Endometrium (tissue), 2 donors: ENCODE measurements around the gene TM2D3.
"Not testable (repeated sequence)": the region's sequence is repeated elsewhere in the genome, so short reads cannot be mapped to it uniquely, and the experiment has no call there.

Experiments used
- FAIRE-seq: peaks from 2 replicates; lab custom pipeline; 2012; peaks lifted over from hg19 to GRCh38; lab: Jason Lieb, UNC
- donor health status: control.
- donor health status: control.

The TM2D3 gene

DNA sequence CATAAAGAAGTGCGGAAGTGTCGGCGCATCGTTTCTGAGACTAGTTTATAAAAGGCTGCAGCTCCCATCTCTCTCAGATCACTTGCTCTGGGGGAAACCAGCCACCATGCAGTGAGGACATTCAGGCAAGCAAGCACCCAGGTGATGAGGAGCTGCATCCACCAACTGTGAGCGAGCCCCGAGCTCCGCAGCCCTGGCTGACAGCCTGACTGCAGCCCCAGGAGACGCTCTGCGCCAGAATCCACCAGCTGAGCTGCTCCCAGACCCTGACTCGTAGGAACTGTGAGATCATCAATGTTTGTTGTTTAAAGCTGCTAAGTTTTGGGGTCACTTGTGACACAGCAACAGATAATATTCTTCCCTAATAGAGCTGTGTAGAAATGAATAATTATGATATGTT lies 5.0 kb upstream of the TM2D3 start:
- FAIRE-seq: no peak

DNA sequence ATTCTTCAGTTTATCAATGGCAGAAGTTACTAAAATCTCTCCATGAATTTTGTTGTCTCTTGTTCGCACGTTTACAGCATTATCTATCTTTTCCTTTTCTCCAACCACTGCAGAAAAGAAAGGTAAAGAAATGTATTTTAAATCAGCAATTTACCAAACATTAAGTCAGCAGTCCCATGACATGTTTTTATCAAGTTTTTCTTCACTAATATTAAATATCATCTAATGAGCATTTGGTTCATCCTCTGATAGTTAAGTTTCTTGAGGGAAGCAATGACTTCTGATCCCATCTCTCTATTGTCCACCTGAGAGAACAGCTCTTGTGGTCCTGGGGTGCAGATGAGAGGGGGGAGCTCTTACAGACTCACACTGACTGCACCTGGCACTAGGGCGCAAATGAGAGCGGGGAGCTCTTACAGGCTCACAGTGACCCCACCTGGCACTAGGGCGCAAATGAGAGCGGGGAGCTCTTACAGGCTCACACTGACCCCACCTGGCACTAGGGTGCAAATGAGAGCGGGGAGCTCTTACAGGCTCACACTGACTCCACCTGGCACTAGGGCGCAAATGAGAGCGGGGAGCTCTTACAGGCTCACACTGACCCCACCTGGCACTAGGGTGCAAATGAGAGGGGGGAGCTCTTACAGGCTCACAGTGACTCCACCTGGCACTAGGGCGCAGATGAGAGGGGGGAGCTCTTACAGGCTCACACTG lies 2.6 kb upstream of the TM2D3 start:
- not testable (repeated sequence) for FAIRE-seq

DNA sequence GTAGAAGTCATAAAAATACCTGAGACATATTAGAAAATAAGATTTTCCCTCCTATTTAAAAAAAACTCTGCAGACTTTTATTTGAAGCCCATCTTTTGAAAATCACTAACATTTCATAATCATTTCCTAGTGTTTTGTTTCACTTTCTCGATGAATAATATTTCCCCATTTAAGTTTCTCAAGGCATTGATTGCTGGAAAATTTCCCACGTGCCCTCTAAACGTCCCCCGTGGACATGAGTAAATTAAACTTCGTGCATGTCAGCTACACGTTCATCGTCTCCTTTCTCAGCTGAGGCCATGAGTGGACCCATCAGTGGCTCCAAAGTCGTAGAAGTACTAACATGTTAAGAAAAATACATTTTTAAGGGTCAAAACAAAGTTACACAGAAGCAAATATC lies 2.0 kb upstream of the TM2D3 start:
- no peak for FAIRE-seq

DNA sequence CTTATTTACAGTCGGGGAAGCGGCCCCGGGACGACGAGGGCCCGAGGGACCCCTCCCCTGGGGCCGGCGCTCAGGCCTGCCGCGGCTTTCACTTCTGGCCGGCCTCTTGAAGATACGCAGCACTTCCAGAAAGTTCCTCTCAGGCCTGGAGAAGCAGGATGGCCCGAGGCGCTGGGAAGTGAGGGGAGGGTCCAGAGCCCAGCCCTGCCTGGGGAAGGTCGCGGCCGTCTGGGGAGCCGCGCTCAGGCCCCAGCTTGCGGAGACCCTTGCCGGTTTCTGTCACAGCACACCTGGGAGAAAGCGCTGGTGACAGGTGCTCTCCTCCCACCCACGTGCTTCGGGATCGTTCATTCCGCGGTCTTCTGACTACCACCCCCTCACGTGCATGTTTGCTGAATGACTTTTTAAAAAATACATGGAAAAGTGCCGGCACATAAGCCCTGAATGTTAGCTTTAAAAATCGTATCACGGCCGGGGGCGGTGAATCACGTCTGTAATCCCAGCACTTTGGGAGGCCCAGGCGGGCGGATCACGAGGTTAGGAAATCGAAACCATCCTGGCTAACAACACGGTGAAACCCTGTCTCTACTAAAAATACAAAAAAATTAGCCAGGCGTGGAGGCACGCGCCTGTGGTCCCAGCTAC lies 727 bp upstream of the TM2D3 start:
- no peak for FAIRE-seq

DNA sequence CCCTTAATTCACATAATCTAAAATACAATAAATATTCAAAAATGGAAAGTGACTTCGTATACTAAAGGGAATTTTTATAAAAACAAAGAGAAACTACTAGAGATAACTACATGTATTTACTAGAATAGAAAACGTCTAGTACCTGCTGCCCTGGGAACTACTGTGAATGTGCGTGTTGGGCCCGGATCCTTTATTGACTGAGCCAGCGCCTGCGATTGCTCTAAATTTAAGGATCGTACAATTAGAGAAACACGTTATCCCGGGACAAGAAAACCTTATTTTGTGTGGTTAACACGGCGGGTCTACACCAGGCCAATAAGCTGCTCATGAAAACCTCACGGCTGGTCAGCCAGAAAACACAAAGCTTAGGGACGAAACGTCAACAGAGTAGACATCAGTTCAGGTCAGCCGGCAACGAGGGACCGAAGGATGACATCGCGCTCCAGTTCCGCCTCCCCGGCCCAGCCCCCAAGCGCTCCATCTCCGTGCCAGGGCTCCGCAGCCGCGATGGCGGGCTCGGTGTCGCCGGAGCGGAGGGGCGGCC lies 555 bp downstream of the TM2D3 start:
- no peak for FAIRE-seq

DNA sequence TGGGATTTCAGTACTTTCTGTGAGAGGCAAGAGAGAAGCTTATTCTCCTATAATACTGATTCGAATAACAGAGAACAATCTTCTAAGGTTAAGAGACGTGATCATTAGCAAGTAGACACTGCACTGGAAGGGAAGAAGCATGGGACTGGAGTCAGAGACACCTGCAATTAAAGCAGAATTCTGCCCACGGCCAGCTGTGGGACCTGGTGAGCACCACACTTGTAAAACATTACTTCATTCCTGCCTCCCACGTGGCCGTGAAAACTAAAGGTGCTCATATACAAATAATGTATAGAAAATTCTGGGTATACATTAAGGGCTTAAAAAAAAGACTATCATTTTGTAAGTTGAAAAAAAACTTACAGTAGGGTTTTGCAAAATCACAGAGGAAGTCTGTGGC lies 2.0 kb downstream of the TM2D3 start:
- no peak for FAIRE-seq

DNA sequence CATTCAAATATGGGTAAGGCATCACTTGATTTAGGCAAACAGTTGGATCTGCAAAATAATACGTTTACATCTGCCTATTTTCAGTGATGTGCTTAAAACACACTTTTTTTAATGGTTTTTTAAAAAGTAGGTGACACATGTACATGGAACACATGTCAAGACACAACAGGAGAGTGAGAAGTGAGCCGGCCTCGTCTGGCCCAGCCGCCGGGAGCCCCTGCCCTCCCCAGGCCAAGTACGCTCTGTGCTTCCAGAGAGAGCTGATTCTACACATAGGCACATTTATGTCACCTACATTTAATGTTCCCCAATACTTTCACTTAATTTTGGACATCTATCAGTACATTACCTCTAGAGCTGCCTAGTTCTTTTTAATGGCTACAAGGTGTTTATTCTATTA lies 3.8 kb downstream of the TM2D3 start:
- FAIRE-seq: no peak

DNA sequence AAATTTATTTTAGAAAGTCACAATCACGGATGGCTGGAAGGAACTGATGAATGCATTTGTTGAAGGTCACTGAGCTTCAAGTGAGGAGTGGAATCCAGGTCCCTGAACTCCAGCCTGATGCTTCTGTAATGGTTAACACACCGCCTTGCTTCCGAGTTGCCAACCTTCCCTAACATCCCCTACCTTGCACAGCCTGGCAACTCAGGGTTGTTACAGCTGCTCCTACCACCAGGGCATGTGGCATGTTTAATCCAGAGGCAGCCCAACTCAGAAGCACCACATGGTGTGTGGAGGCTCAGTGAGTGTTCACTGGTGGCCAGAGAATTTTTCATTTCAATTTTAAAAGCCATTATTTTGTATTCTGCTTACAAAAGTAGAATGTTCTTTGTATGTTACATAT lies 4.9 kb downstream of the TM2D3 start:
- FAIRE-seq: no peak

DNA sequence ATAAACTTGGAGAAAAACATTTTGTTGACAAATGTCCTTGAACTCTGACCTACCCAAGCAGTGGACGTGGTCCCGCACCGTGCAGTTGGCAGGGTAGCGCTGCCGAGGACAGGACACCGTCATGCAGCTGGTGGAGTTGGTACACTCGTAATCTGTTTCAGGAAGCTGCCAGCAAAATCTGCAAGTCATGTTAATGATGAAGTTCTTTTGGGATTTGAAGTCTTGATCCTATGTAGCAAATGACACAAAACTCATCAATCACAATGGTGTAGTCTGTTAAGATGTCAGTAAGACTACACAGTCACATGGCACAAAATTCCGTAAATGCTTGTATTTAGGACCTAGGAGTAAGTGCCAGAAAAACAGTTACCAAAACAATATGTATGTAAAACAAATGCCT lies 5.5 kb downstream of the TM2D3 start:
- FAIRE-seq: no peak

DNA sequence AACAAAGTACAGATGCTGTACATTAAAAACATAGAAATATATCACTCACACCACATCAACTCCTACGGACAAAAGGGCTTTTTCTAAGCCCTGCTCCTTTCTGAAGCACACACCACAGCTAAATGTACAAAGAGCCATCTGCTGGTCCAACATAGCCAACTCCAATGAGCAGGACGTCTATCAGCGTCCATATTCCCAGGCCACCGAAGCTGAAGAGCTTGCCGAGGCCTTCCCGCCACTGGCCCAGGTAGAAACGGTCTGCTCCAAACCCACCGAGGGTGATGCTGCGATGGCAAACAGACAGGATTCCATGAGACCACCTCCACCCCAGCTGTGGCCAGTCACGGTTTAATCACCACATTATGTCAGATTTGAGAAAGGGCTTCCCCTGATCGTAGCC lies 9.8 kb downstream of the TM2D3 start:
- no peak for FAIRE-seq

DNA sequence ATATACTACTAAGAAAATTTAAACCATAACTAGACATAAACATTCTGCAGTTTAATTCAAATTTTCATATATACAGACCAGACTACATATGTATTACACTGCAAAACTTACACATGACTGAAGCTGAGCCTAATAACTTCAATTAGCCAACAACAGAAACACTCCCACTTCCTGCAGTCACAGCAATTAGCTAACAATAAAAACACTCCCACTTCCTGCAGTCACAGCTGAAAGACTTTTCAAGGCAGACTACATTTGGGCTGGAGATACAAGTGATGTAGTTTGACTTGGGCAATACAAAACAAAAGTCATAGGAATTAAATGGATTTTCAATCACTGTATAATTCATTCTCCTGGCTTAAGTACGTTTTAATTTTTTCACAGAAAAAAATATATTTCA lies 10.3 kb downstream of the TM2D3 start:
- no peak for FAIRE-seq

DNA sequence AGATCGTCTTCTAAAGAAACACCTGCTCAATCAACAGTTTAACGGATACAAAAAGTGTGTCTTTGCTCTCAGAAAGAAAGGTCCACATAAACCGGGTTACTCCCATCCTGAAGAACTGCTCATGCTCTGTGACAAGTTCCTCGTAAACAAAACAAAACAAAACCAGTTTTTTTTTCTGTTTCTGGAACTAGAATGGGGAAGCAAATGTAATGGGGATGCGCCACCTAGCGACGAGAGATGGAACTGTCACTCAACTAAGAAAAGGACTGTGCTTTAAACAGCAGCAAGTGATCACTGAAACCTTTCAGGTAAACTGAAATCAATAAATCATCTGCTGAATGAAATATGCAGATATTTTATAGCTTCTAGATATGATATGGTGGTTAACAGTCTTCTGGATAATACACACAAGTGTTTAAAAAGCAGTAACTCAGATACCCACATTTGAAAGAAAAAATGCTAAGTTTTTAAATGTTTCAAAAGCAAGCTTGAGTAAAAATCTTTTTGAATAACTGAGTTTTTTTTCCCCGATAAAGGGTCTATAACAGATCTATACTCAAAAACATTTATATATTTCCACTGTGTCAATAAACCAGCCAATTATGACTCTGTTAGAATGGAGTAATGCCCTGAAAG lies 10.9 kb downstream of the TM2D3 start:
- peak; percentile 92 for FAIRE-seq

DNA sequence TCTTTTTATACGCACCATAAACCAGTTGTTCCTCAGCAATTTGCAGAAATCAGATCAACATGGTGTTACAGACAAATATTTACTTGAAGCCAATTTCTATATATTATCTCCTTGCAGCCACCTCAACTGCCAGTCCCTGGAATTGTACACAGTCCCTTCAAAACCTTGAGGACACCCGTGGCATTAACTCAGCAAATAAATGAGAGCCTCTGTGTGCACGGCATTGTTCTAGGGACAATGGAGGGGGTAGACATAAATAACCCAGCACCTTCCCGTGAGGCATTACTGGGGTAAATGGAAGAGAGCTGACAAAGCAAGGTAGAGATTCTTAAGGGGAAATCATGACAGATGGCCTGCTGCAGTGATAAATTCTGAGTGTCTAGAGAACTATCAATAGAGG lies 12.5 kb downstream of the TM2D3 start:
- FAIRE-seq: no peak

DNA sequence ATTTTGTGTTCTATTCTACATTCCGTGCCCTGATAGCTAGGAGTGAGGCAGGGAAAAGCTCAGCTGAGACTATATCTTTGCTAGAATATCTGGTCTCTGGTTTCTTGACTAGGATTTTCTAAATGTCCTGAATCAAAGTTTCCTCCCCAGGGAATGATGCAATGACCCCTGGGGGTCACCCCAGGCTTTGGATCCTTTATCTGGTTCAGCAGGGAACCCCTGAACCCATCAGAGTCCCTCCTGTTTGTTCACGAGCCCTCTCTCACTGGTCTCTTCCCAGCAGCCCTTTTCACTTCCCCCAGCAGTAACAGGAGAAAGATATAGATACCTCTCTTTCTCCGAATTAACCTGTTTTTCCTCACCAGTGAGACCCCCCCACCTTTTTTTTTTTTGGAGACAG lies 14.3 kb downstream of the TM2D3 start:
- FAIRE-seq: no peak

DNA sequence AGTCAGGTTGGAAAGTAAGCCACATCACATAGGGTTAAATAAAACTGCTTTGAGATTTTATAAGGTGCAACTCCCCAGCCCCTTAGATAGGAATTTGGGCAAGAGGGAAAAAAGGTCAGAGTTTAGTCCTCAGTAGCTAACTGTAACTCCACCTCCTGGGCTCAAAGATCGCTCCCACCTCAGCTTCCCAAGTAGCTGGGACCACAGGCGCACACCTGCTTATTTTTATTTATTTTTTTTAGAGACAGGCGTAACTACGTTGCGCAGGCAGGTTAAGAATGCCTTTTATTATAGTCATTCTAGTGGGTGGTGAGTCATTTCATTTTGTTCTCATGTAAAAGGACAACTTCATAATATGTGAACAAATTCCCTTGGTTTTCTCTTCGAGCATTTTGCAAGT lies 14.7 kb downstream of the TM2D3 start:
- no peak for FAIRE-seq

DNA sequence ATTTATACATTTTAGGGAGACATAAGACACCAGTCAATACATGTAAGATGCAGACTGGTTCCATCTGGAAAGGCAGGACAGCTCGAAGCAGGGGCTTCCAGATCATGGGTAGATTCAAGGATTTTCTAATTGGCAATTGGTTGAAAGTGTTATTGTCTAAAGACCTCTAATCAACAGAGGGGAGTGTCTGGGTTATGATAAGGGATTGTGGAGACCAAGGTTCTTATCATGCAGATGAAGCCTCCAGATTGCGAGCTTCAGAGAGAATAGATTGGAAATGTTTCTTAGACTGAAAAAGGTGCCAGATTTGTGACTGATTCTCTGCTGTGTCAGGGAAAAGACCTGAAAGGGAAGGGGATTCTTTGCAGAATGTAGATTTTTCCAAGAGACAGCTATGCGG lies 15.1 kb downstream of the TM2D3 start:
- no peak for FAIRE-seq

DNA sequence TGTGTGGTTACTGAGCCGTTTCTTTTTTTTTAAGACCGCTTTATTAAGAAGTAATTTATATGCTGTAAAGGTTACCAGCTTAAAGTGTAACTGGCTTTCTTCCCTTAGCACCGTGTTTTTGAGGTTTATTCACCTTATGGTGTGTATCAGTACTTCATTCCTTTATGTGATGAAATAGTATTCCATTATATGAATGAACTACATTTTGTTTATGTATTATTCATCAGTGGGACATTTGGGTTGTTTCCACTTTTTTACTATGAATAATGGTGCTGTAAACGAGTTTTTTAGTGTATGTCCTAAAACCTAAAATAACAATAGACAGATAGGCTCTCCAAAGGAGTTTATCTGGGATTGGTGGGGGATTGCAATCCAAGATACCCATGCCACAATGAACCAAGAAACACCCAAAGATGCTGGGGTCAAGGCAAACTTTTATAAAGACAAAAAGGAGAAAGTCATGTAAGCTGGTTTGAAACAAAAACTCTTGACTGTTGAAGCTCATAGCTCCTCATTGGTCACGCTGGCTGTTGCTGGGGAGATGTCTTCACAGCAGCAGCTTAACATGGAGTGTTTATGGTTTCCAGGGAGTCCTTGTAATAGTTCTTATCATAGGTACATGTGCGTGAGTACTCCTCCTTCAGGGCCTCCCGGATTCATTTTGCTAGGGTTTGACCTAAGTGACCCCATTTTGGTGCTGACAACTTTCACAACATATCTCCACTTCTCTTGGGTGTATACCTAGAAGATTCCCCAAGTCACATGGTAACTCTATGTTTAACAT lies 16.0 kb downstream of the TM2D3 start:
- no peak for FAIRE-seq

DNA sequence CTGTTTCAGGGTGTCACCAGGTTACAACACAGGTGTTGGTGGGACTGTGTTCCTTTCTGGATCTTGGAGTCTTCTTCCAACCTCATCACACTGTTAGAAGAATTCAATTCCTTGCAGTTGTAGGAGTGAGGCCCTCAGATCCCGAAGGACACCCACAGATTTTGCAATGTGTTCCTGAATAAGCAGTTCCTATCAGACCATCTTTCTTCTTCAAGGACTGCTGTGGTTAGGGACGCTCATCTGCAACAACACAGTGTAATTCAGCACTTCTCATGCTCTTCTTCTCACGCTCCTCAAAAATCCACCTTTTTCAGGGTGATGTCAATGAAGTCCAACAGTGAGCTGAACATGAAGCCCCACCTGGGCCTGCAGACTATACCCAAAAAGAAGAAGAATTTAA lies 18.8 kb downstream of the TM2D3 start:
- FAIRE-seq: no peak

DNA sequence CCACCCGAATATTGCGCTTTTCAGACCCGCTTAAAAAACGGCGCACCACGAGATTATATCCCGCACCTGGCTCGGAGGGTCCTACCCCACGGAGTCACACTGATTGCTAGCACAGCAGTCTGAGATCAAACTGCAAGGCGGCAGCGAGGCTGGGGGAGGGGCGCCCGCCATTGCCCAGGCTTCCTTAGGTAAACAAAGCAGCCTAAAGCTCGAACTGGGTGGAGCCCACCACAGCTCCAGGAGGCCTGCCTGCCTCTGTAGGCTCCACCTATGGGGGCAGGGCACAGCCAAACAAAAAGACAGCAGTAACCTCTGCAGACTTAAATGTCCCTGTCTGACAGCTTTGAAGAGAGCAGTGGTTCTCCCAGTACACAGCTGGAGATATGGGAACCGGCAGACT lies 25.5 kb downstream of the TM2D3 start:
- FAIRE-seq: not testable (repeated sequence)

DNA sequence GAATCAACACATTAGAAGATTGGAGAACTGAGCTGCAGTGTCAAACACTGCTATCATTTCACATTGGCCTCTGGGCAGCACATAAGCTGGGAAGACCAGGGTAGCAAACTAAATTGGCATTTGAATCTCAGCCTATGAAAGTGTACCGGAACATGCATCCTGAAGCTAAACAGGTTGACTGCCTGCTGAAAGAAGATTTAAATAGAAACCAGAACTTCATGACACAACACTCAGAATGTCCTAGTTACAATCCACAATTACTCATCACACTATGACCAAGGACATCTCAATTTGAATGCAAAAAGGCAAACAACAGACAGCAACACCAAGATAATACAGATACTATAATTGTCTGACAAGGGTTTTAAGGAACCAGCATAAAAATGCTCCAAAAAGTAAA lies 26.2 kb downstream of the TM2D3 start:
- FAIRE-seq: no peak

DNA sequence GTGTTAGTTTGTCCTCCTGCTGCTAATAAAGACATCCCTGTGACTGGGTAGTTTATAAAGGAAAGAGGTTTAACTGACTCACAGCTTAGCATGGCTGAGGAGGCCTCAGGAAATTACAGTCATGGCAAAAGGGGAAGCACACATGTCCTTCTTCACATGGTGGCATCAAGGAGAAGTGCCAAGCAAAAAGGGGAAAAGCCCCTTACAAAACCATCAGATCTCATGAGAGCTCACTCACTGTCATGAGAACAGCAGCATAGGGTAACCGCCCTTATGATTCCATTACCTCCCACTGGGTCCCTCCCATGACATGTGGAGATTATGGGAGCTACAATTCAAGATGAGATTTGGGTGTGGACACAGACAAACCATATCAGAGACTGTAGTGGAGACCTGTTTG lies 27.0 kb downstream of the TM2D3 start:
- FAIRE-seq: no peak
